ENCODE data around the gene TLR9. TPM values are rescaled to one million over a fixed set of nuclear protein-coding genes. Genes with fewer than 3 reads are reported as not detected.

The TLR9 gene
- total RNA-seq, 2 donors from 2014 or later, result 0.18 to 0.86 TPM

DNA sequence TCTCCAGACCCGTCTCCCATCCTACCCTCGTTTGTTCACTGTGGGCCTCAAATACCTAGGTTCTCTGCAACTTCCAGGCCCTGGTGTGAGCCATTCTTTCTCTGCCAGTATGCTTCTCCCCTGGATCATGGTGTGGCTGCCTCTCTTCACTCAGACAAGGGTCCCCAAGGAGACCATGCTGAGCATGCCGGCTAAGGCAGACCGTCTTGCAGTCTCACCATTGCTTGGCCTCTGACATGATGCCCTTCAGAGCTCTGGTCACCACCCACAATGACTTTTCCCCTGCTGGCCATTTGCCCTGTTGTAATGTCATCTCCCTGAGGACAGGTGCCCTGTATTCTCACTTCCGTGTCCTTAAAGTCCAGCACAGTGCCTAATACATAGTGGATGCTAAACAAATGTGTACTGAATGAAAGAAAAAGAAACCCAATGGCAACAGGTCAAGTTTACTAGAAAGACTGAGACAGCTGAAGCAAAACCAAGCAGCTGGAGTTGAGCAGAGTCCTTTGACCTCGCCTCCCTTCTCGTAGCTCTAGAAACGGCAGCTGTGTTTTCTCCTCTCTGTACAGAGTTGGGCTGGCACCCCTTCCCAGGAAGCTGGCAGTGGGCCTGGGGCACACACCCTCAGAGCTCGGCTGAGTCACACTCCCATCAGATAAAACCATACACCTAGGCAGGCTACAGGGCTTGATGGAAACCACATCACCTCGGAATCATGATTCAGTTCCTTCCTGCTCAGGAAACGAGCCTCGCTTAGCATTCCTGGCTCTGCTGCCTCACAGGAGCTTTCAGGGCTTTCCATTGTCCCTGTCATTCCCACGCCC lies 8.6 kb downstream of the TLR9 start:
- DNase-seq (ENCODE audit: low spot score in 2 of 2) (no peak), ATAC-seq (peak; percentile 62 to 90)
- Mint-ChIP-seq H3K9me3 (no peaks in the 10 kb centered on the region), H3K27ac (peak overlapping the region; percentile 36 to 70), H3K36me3 (peaks cover 8 to 11% of the 10 kb centered on the region in 2 donors)

DNA sequence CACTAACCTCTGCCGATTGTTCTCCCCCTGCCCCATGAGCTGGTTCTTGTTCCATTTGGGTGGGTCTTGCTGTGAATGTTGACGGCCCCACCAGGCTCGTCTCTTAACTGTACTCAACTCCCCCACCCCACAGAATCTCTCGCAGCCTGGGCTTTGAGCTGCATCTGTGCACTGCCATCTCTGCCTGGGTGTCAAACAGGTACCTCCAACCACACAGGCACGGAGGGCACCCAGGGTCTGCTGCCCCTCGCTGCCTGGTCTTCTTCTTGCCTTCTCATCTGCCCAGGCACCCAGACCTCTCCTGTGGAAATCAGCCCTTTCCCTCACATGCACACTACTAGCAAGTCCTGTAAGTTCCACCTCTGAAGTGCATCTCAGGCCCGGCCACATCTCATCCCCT lies 10.1 kb downstream of the TLR9 start:
- H3K36me3 Mint-ChIP-seq, result peaks cover 11 to 17% of the 10 kb centered on the region in 2 donors
- H3K9me3 Mint-ChIP-seq, result no peaks in the 10 kb centered on the region
- H3K27ac Mint-ChIP-seq, result peak overlapping the region in 1 of 2 donors; percentile 78
- DNase-seq (ENCODE audit: low spot score in 2 of 2) (no peak), ATAC-seq (no peak)

DNA sequence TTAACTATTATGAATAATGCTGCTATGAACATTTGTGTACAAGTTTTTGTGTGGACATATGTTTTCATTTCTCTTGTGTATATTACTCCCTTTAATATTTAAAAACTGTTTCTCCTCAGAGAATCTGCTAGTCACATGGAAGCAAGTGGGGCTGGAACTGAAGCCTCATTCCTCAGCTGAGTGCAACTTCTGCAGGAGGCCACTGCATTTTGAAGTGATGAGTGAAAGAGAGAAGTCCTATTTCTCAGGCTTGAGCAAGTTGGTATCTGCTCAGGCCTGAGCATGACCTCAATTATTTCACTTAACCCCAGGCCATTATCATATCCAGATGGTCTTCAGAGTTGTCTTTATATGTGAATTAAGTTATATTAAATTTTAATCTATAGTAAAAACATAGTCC lies 11.5 kb downstream of the TLR9 start:
- no peak for DNase-seq (ENCODE audit: low spot score in 2 of 2)
- H3K9me3 Mint-ChIP-seq, result no peaks in the 10 kb centered on the region
- peaks cover 11 to 17% of the 10 kb centered on the region in 2 donors for H3K36me3 Mint-ChIP-seq
- no peak overlapping the region for H3K27ac Mint-ChIP-seq
- no peak for ATAC-seq

DNA sequence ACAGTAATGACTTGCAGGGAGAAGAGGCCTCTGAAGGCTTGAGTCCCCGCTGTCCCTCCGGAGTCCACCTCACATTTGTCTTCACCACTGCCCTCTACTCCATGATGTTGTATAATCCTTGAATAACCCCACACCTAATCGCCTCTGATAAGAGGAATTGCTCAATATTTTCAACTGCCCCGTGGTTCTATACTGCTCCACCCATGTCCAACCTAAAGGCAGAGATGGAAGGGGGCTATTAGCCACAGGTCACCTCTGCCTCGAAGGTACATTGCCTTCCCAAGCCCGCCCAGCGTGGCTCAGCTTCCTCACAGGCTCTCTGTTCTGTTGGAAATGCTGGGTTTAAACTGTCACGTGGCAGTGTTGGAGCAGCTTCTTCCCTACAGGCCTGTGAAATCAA lies 12.4 kb downstream of the TLR9 start:
- no peaks in the 10 kb centered on the region for H3K9me3 Mint-ChIP-seq
- DNase-seq (ENCODE audit: low spot score in 2 of 2) (no peak), ATAC-seq (no peak)
- peaks cover 17% of the 10 kb centered on the region in 2 donors for H3K36me3 Mint-ChIP-seq
- H3K27ac Mint-ChIP-seq, result peak overlapping the region in 1 of 2 donors; percentile 96

DNA sequence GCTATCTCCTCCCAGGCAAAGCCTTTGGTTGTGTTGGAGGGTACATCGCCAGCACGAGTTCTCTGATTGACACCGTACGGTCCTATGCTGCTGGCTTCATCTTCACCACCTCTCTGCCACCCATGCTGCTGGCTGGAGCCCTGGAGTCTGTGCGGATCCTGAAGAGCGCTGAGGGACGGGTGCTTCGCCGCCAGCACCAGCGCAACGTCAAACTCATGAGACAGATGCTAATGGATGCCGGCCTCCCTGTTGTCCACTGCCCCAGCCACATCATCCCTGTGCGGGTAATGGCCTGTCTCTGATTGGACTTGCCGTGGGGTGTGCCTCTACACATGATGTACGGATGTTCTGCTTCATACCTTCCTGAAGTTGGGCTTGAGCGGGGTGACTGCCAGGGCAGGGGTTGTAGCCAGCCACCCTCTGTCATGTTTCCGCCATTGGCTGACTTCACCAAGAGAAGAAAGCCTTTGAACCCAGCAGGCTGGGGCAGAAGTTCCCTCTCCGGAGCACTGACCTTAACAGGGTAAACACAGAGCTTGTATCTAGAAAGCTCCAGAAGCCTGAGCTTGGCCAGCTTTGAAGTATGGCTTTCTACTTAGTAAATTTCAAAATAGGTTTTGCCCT lies 14.1 kb downstream of the TLR9 start:
- Mint-ChIP-seq H3K36me3 (peaks cover 17 to 33% of the 10 kb centered on the region in 2 donors), H3K9me3 (no peaks in the 10 kb centered on the region)
- no peak for ATAC-seq

DNA sequence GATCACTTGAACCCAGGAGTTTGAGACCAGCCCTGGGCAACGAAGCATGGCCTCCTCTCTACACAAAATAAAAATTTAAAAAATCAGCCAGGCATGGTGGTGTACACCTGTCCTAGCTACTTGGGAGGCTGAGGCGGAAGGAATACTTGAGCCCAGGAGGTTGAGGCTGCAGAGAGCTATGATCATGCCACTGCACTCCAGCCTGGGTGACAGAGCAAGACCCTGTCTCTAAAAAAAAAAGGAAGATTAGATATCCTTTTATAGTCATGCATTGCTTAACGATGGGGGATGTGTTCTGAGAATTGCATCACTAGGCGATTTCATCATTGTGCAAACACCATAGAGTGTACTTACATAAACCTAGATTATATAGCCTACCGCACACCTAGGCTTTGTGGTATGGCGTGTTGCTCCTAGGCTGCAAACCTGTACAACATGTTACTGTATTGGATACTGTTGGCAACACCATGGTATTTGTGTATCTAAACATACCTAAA lies 14.8 kb downstream of the TLR9 start:
- Mint-ChIP-seq H3K36me3 (peaks cover 22 to 39% of the 10 kb centered on the region in 2 donors), H3K27ac (peak overlapping the region in 1 of 2 donors; percentile 44), H3K9me3 (no peaks in the 10 kb centered on the region)
- DNase-seq (ENCODE audit: low spot score in 2 of 2) (no peak), ATAC-seq (no peak)

More for the DNA sequence above, 14.1 kb downstream of the TLR9 start:
- no peak for DNase-seq (ENCODE audit: low spot score in 2 of 2)
- no peak overlapping the region for H3K27ac Mint-ChIP-seq

DNA sequence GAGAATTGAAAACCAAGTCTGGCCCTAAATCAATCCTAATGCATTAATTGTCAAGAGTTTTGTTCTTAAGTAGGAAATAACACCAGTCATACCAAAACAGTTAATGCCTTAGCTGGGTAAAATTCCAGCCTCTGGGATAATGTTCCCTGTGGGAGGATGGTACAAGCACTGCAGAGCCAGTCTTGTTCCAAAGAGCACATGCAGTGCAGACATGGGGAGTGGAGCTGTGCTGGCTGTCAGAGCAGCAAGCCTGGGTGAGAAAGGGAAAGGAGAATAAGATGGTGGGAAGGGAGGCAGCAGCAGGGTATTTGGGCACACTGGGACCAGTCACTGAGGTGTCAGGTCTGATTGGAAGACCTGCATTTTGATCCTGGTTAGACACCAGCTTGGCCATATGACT lies 15.4 kb downstream of the TLR9 start:
- Mint-ChIP-seq H3K27ac (peak overlapping the region in 1 of 2 donors; percentile 72), H3K9me3 (no peaks in the 10 kb centered on the region), H3K36me3 (peaks cover 16 to 36% of the 10 kb centered on the region in 2 donors)
- ATAC-seq, result no peak
- DNase-seq (ENCODE audit: low spot score in 2 of 2), result no peak

DNA sequence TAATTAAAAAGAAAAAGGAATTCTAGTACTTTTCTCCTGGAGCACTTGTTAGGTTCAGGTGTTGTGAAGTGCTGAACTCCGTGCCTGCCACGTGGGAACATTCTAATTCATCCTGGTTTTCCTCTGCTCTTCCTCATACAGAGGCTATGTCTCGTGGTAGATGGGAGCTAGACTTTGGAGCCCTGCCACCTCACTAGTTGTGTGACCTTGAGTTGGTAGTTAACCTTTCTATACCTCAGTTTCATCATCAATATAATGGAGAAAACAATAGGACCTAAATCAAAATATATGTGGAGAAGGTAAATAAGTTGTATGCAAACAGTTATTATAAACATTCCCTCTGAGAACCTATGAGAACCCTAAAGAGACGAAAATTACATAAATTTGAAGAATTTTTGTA lies 16.9 kb downstream of the TLR9 start:
- H3K9me3 Mint-ChIP-seq, result no peaks in the 10 kb centered on the region
- H3K36me3 Mint-ChIP-seq, result peaks cover 22 to 33% of the 10 kb centered on the region in 2 donors
- no peak overlapping the region for H3K27ac Mint-ChIP-seq
- ATAC-seq (no peak), DNase-seq (ENCODE audit: low spot score in 2 of 2) (no peak)

DNA sequence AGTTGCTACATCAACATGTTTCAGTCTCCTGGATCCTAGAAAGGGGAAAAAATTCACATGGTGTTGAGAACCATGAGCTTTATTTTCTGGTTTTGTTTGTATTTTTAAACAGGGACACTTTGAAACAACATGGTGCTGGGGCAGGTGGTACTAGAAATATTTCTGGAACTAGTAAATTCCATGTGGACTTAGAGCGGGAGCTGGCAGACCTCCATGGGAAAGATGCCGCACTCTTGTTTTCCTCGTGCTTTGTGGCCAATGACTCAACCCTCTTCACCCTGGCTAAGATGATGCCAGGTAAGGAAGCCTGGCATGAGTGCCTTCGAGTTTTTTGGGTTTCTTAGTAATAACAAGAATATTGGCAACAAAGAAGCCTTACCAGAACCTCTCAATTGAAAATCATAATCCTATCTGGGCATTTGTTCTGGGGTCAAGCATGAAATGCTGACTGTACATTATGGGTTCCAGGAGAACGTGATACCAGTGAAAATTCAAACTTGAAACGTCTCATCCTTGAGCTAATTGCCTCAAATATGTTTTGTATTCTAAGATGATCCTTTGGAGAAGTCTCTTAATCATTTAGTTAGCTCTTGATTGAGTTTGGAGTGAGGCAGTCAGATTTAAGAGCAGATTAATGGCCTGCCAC lies 19.6 kb downstream of the TLR9 start:
- ATAC-seq, result no peak
- peaks cover 33 to 45% of the 10 kb centered on the region in 2 donors for H3K36me3 Mint-ChIP-seq
- no peak for DNase-seq (ENCODE audit: low spot score in 2 of 2)
- H3K27ac Mint-ChIP-seq, result no peak overlapping the region
- H3K9me3 Mint-ChIP-seq, result no peaks in the 10 kb centered on the region

DNA sequence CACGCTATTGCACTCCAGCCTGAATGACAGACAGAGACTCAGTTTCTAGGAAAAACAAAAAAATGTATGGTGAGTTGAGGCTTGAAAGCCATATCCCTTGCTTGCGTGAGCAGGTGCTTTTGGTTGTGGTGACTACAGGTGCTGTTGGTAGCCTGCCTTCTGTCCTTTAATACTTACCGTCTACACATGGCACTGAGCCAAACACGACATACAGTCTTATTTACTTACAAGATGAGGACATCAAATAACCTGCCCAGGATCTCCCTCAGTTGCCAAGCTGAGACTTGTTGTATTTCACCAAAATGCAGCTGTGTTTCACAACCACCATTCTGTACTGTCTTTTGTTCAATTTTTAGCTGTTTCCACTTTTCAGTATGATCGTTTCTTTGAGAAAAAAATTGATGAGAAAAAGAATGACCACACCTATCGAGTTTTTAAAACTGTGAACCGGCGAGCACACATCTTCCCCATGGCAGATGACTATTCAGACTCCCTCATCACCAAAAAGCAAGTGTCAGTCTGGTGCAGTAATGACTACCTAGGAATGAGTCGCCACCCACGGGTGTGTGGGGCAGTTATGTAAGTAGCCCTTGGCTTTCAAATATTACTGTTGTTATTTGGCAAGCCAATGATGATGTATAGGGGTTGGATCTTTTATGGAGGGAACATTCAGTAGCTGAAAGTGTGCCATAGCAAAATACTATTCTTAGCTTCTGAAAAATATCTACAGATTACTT lies 20.9 kb downstream of the TLR9 start:
- H3K27ac Mint-ChIP-seq, result peak overlapping the region; percentile 5 to 70
- no peak for DNase-seq (ENCODE audit: low spot score in 2 of 2)
- H3K36me3 Mint-ChIP-seq, result peaks cover 33 to 55% of the 10 kb centered on the region in 2 donors
- no peaks in the 10 kb centered on the region for H3K9me3 Mint-ChIP-seq
- ATAC-seq, result peak; percentile 91 to 94

DNA sequence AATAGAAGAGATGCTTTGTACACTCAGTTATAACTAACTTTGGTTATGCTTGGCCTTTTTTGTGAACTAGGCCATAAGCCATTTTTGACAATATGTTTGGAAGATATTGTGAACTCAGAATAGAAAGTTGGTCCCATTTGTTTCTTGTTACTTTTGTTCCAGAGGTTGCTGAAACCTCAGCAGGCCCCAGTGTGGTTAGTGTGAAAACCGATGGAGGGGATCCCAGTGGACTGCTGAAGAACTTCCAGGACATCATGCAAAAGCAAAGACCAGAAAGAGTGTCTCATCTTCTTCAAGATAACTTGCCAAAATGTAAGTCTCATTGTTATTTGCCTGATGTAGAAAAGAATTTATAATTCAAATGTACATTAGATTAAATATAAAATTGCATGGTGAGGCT lies 21.7 kb downstream of the TLR9 start:
- DNase-seq (ENCODE audit: low spot score in 2 of 2), result no peak
- Mint-ChIP-seq H3K36me3 (peaks cover 40 to 62% of the 10 kb centered on the region in 2 donors), H3K27ac (peak overlapping the region in 1 of 2 donors; percentile 20), H3K9me3 (no peaks in the 10 kb centered on the region)
- no peak for ATAC-seq

DNA sequence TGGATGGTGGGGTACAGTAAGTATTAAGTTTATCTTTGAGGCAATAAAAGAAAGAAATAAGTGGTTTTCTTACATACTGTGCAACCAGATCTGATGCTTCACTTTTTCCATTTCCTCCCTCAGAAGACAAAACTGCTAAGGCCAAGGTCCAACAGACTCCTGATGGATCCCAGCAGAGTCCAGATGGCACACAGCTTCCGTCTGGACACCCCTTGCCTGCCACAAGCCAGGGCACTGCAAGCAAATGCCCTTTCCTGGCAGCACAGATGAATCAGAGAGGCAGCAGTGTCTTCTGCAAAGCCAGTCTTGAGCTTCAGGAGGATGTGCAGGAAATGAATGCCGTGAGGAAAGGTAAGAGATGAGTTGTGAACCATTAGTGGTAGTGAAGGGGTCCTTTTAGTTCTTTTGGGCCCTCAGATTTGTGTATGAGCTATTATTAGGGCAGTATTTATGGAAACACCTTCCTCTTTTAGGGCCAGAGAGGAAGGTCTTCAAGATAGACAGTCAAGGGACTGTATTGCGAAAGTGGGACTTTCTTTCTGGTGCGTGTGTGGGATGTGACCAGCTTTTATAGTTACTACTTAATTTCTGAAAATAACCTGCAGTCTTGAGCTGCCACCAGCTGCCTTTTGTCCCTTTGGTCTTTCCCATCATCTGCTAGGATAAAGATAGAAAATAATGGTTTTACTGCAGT lies 22.9 kb downstream of the TLR9 start:
- DNase-seq (ENCODE audit: low spot score in 2 of 2) (no peak), ATAC-seq (no peak)
- Mint-ChIP-seq H3K27ac (peak overlapping the region in 1 of 2 donors; percentile 64), H3K36me3 (peaks cover 44 to 58% of the 10 kb centered on the region in 2 donors), H3K9me3 (no peaks in the 10 kb centered on the region)

DNA sequence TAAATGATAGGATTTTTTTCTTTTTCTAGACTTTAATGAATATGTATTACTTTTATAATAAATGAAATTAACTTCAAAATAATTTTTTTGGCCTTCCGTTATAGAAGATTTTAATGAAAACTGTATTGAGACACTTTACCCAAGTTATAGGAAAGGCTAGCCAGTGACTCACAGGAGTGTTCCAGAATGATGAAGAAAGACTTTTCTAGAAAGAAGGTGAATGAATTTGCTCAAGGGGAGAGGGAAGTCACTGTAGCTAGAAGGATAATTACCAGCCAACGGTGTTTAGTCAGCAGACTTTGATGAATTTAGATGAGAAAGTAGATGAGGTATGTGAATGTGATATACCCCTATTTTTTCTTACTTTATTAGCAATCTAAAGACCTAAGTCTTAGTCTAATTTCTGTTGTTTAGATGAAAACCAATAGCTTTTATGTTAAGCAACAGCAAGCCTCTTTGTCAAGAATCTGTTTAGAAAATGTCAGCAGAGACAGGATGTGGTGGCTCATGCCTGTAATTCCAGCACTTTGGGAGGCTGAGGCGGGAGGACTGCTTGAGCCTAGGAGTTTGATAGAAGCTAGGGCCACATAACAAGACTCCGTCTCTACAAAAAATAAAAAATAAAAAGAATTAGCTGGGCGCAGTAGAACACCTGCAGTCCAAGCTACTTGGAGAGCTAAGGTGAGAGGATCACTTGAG lies 24.3 kb downstream of the TLR9 start:
- peak overlapping the region in 1 of 2 donors; percentile 64 for H3K27ac Mint-ChIP-seq
- no peaks in the 10 kb centered on the region for H3K9me3 Mint-ChIP-seq
- ATAC-seq, result no peak
- peaks cover 42 to 44% of the 10 kb centered on the region in 2 donors for H3K36me3 Mint-ChIP-seq
- DNase-seq (ENCODE audit: low spot score in 2 of 2), result no peak

DNA sequence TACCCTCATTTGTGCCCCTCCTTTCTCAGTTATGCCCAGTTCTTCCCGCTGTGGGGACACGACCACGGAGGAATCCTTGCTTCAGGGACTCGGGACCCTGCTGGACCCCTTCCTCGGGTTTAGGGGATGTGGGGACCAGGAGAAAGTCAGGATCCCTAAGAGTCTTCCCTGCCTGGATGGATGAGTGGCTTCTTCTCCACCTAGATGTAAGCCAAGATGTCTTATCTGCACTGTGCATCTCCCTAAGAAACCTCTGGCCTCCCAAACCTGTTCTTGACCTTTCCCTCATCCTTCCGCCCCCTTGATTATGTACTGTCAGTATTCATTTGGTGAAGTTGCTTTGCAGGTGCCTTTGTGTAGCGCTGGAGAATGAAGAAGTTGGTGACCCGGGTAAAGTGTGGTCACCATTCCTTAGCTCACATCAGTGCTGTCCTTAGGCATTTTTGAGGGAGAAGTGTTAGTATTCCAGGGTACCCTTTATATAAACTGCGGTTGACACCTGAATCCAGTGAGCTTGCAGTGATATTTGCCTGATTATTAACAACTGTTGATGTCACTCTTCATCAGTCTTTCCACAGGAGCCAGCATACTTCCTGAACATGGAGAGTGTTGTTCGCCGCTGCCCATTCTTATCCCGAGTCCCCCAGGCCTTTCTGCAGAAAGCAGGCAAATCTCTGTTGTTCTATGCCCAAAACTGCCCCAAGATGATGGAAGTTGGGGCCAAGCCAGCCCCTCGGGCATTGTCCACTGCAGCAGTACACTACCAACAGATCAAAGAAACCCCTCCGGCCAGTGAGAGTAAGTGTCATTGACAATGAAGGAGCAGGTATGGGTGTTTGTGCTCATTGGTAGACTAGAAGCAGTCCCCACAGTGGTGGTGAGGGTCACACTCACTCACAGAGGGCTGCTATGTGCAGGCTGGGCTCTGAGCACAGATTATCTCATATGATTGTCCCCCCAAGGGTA lies 26.5 kb downstream of the TLR9 start:
- no peaks in the 10 kb centered on the region for H3K9me3 Mint-ChIP-seq
- H3K36me3 Mint-ChIP-seq, result peaks cover 32 to 36% of the 10 kb centered on the region in 2 donors
- DNase-seq (ENCODE audit: low spot score in 2 of 2) (no peak), ATAC-seq (no peak)
- H3K27ac Mint-ChIP-seq, result peak overlapping the region; percentile 89 to 98
